GM18858 (cell line): ENCODE results near the gene SRCIN1.
"Not testable (repeated sequence)": the region's sequence is repeated elsewhere in the genome, so short reads cannot be mapped to it uniquely, and the experiment has no call there.

Experiments
- ATAC-seq: cut with Tn5 transposase; IDR thresholded peaks from one replicate; pipeline ENCODE4 v1.9.1; 2021; ENCODE audit not compliant: unreplicated experiment

The SRCIN1 gene

GRCh38 chr17:38485681-38486298 is 120.0 kb downstream of the SRCIN1 start:
- ATAC-seq: not testable (repeated sequence)

GRCh38 chr17:38485146-38485468 is 120.6 kb downstream of the SRCIN1 start:
- no peak for ATAC-seq

GRCh38 chr17:38484242-38485145 is 121.3 kb downstream of the SRCIN1 start:
- ATAC-seq: not testable (repeated sequence)

GRCh38 chr17:38482700-38483043 is 123.1 kb downstream of the SRCIN1 start:
- not testable (repeated sequence) for ATAC-seq

GRCh38 chr17:38482039-38482699 is 123.6 kb downstream of the SRCIN1 start:
- ATAC-seq: not testable (repeated sequence)
